ENCODE data around the gene DTNA. TPM values are rescaled to one million over a fixed set of nuclear protein-coding genes. Genes with fewer than 3 reads are reported as not detected.
"Not testable (repeated sequence)": the region's sequence is repeated elsewhere in the genome, so short reads cannot be mapped to it uniquely, and the experiment has no call there.

Gene DTNA
- total RNA-seq (under 1 TPM in 1 of 5 donors, not detected in 4; 0.18 TPM), total RNA-seq (0 to 1.2 (median 0) reads per million in 29 experiments)
- 0.17 TPM for total RNA-seq (2013)

- H3K9me3 Mint-ChIP-seq, result no peaks in the 10 kb centered on the region
These were observed at the start of gene DTNA for GRCh38 chr18:34709750-34710441. Gene DTNA (plus strand): TSS chr18:34710298. CDS start chr18:34755977, 45,679 bp downstream.

GRCh38 chr18:34660572-34660971 is 49.5 kb upstream of the DTNA start:
- Mint-ChIP-seq H3K36me3 (no peaks in the 10 kb centered on the region), H3K27me3 (peaks cover 11 to 17% of the 10 kb centered on the region in 2 donors), H3K4me1 (no peaks in the 10 kb centered on the region), H3K4me3 (no peak overlapping the region), H3K27ac (no peak overlapping the region), H3K9me3 (peaks cover 0 to 4% (median 0%) of the 10 kb centered on the region in 3 donors)
- H3K27me3 ChIP-seq (replicated peaks in 1 of 2; ENCODE audit: control insufficient read depth in 2 of 2, extremely low read depth in 1 of 2, insufficient read depth in 2 of 2, low read length in 1 of 2), result no peaks in the 10 kb centered on the region
- no peak overlapping the region for H3K4me3 ChIP-seq (ENCODE audit: control insufficient read depth in 1 of 2, extremely low read depth in 1 of 2, low read length in 1 of 2)
- CTCF ChIA-PET, result interaction anchor here (0.6 to 2.1 kb wide), 5 partner anchors 17 to 204 kb away, joined by 3 to 6 read pairs (median 4); no protein-coding TSS in a partner anchor
- no peaks in the 10 kb centered on the region for H3K36me3 ChIP-seq (ENCODE audit: control insufficient read depth in 2 of 2, extremely low read depth in 1 of 2, insufficient read depth in 1 of 2, low read length in 1 of 2)
- no peaks in the 10 kb centered on the region for H3K4me1 ChIP-seq (ENCODE audit: control insufficient read depth in 1 of 2, extremely low read depth in 1 of 2, insufficient read depth in 2 of 2, low read length in 2 of 2)
- WGBS (ENCODE audit: insufficient coverage), result 100% methylated on average over 1 of the region's 2 CpGs
- no peak for ATAC-seq (replicated peaks in 1 of 4)
- H3K27ac ChIP-seq (ENCODE audit: low read length), result no peak overlapping the region
- POLR2A ChIA-PET, result no interaction called here
- no peak for DNase-seq
- no peaks in the 10 kb centered on the region for H3K9me3 ChIP-seq

More at GRCh38 chr18:34709750-34710441, at the start of gene DTNA:
- no peaks in the 10 kb centered on the region for H3K36me3 ChIP-seq (ENCODE audit: control insufficient read depth in 2 of 2, extremely low read depth in 1 of 2, insufficient read depth in 1 of 2, low read length in 1 of 2)
- no peak within 1 kb of the TSS for H3K4me3 ChIP-seq (ENCODE audit: control insufficient read depth in 1 of 2, extremely low read depth in 1 of 2, low read length in 1 of 2)
- H3K27me3 Mint-ChIP-seq, result peaks cover 6 to 9% of the 10 kb centered on the region in 2 donors
- ChIA-PET CTCF (no interaction called here), POLR2A (no interaction called here)
- DNase-seq (no peak), ATAC-seq (replicated peaks in 1 of 4) (no peak)
- WGBS (ENCODE audit: insufficient coverage), result 78% methylated on average over 1 of the region's 1 CpG
- H3K4me1 ChIP-seq (ENCODE audit: control insufficient read depth in 1 of 2, extremely low read depth in 1 of 2, insufficient read depth in 2 of 2, low read length in 2 of 2), result no peaks in the 10 kb centered on the region
- H3K4me1 Mint-ChIP-seq, result no peaks in the 10 kb centered on the region
- no peaks in the 10 kb centered on the region for H3K9me3 ChIP-seq
- H3K27ac ChIP-seq (ENCODE audit: low read length), result no peak within 1 kb of the TSS
- no peak within 1 kb of the TSS for H3K27ac Mint-ChIP-seq
- H3K4me3 Mint-ChIP-seq, result no peak within 1 kb of the TSS
- no peaks in the 10 kb centered on the region for H3K27me3 ChIP-seq (replicated peaks in 1 of 2; ENCODE audit: control insufficient read depth in 2 of 2, extremely low read depth in 1 of 2, insufficient read depth in 2 of 2, low read length in 1 of 2)
- H3K36me3 Mint-ChIP-seq, result no peaks in the 10 kb centered on the region

DNA sequence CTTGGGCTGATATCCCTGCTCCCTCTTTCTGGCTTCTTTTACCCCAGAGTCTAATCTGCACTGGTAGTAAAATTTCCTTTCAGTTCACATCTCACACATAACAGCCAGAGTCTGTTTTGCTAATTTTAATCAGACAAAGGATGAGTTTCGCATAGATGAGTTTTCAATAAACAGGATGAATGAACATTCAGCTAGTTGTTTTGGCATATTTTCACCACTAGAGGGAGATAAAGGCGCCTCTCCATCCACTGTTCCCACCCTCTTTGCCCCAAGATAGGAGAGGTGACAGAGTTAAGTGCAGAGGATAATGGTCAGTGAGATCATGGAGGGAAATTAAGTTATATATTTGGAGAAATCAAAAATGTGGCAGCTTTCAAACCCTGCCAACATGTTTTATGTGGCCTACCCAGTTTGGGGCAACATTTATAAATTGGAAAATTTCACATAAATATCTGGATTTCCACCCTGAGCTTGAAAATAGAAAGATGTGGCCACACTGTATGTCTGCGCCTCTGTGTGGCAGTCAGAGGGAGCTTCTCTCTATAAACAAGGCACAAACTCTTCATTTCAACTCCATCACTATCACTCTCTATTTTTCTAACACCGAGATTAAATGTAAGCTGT is 48.5 kb upstream of the DTNA start:
- CTCF ChIA-PET, result interaction anchor here (0.7 to 2.1 kb wide), 7 partner anchors 18 to 1815 kb away, joined by 3 to 6 read pairs (median 4); no protein-coding TSS in a partner anchor
- Histone ChIP-seq H3K9me3 (no peaks in the 10 kb centered on the region), H3K4me1 (ENCODE audit: control insufficient read depth in 1 of 2, extremely low read depth in 1 of 2, insufficient read depth in 2 of 2, low read length in 2 of 2) (no peaks in the 10 kb centered on the region), H3K27ac (ENCODE audit: low read length) (no peak overlapping the region), H3K36me3 (ENCODE audit: control insufficient read depth in 2 of 2, extremely low read depth in 1 of 2, insufficient read depth in 1 of 2, low read length in 1 of 2) (no peaks in the 10 kb centered on the region), H3K27me3 (replicated peaks in 1 of 2; ENCODE audit: control insufficient read depth in 2 of 2, extremely low read depth in 1 of 2, insufficient read depth in 2 of 2, low read length in 1 of 2) (no peaks in the 10 kb centered on the region), H3K4me3 (ENCODE audit: control insufficient read depth in 1 of 2, extremely low read depth in 1 of 2, low read length in 1 of 2) (no peak overlapping the region)
- no CpG with 5 or more reads among the region's 4 CpGs for WGBS (ENCODE audit: insufficient coverage)
- Mint-ChIP-seq H3K27ac (no peak overlapping the region), H3K36me3 (no peaks in the 10 kb centered on the region), H3K27me3 (peaks cover 11 to 17% of the 10 kb centered on the region in 2 donors), H3K9me3 (peaks cover 0 to 4% (median 0%) of the 10 kb centered on the region in 3 donors), H3K4me3 (no peak overlapping the region), H3K4me1 (no peaks in the 10 kb centered on the region)
- peak in 1 of 35 experiments; percentile 24 for DNase-seq
- no peak for ATAC-seq (replicated peaks in 1 of 4)
- POLR2A ChIA-PET, result no interaction called here

- Histone ChIP-seq H3K27me3 (replicated peaks in 1 of 2; ENCODE audit: control insufficient read depth in 2 of 2, extremely low read depth in 1 of 2, insufficient read depth in 2 of 2, low read length in 1 of 2) (no peaks in the 10 kb centered on the region), H3K27ac (ENCODE audit: low read length) (no peak overlapping the region), H3K4me3 (ENCODE audit: control insufficient read depth in 1 of 2, extremely low read depth in 1 of 2, low read length in 1 of 2) (no peak overlapping the region), H3K36me3 (ENCODE audit: control insufficient read depth in 2 of 2, extremely low read depth in 1 of 2, insufficient read depth in 1 of 2, low read length in 1 of 2) (no peaks in the 10 kb centered on the region), H3K4me1 (ENCODE audit: control insufficient read depth in 1 of 2, extremely low read depth in 1 of 2, insufficient read depth in 2 of 2, low read length in 2 of 2) (no peaks in the 10 kb centered on the region), H3K9me3 (no peaks in the 10 kb centered on the region)
- Mint-ChIP-seq H3K27ac (no peak overlapping the region), H3K9me3 (no peaks in the 10 kb centered on the region), H3K27me3 (peaks cover 0 to 4% of the 10 kb centered on the region in 2 donors), H3K36me3 (no peaks in the 10 kb centered on the region), H3K4me1 (no peaks in the 10 kb centered on the region), H3K4me3 (no peak overlapping the region)
- no CpG with 5 or more reads among the region's 3 CpGs for WGBS (ENCODE audit: insufficient coverage)
- ATAC-seq (replicated peaks in 1 of 4), result no peak
- no peak for DNase-seq
- ChIA-PET POLR2A (no interaction called here), CTCF (no interaction called here)
These were observed 33.1 kb upstream of the DTNA start for GRCh38 chr18:34676816-34677574.

DNA sequence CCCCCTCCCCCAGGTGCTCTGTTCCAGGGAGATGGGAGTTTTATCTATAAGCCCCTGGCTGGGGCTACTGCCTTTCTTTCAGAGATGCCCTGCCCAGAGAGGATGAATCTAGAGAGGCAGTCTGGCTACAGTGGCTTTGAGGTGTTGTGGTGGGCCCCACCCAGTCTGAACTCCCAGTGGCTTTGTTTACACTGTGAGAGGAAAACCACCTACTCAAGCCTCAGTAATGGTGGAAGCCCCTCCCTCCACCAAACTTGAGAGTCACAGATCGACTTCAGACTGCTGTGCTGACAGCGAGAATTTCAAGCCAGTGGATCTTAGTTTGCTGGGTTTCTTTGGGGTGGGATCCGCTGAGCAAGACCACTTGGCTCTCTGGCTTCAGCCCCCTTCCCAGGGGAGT is 20.3 kb upstream of the DTNA start:
- POLR2A ChIA-PET, CTCF ChIA-PET: not testable (repeated sequence)

DNA sequence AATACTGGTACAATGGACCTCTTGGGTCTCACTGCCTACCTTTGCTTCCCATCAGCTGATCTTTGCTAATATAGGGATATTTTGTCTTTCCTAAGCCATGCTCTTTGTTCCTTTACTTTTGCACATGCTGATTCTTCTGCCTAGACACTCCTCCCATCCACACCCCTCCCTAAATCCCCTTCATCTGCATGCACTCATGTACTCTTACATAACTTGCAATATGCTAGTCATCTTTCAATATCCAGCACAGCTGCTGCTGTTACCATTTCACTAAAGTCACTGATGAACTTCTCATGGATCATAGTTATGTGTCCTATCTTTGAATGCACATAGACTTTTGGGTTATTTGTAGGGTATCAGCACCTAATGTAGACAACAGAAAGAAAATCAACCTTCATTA is 18.5 kb upstream of the DTNA start:
- peaks cover 0 to 5% of the 10 kb centered on the region in 2 experiments for H3K27me3 ChIP-seq (replicated peaks in 1 of 2; ENCODE audit: control insufficient read depth in 2 of 2, extremely low read depth in 1 of 2, insufficient read depth in 2 of 2, low read length in 1 of 2)
- Mint-ChIP-seq H3K9me3 (peaks cover 0 to 11% (median 5%) of the 10 kb centered on the region in 3 donors), H3K4me1 (no peaks in the 10 kb centered on the region), H3K27me3 (peaks cover 4 to 18% of the 10 kb centered on the region in 2 donors), H3K36me3 (no peaks in the 10 kb centered on the region), H3K27ac (no peak overlapping the region), H3K4me3 (no peak overlapping the region)
- no peak for DNase-seq
- no peaks in the 10 kb centered on the region for H3K4me1 ChIP-seq (ENCODE audit: control insufficient read depth in 1 of 2, extremely low read depth in 1 of 2, insufficient read depth in 2 of 2, low read length in 2 of 2)
- ChIA-PET POLR2A (no interaction called here), CTCF (no interaction called here)
- no peaks in the 10 kb centered on the region for H3K9me3 ChIP-seq
- no peak overlapping the region for H3K4me3 ChIP-seq (ENCODE audit: control insufficient read depth in 1 of 2, extremely low read depth in 1 of 2, low read length in 1 of 2)
- H3K36me3 ChIP-seq (ENCODE audit: control insufficient read depth in 2 of 2, extremely low read depth in 1 of 2, insufficient read depth in 1 of 2, low read length in 1 of 2), result no peaks in the 10 kb centered on the region
- no peak for ATAC-seq (replicated peaks in 1 of 4)
- no peak overlapping the region for H3K27ac ChIP-seq (ENCODE audit: low read length)

More for the DNA sequence above, 20.3 kb upstream of the DTNA start:
- not testable (repeated sequence) for H3K27ac Mint-ChIP-seq; H3K27ac ChIP-seq (ENCODE audit: low read length); H3K36me3 ChIP-seq (ENCODE audit: control insufficient read depth in 2 of 2, extremely low read depth in 1 of 2, insufficient read depth in 1 of 2, low read length in 1 of 2); H3K4me3 ChIP-seq (ENCODE audit: control insufficient read depth in 1 of 2, extremely low read depth in 1 of 2, low read length in 1 of 2); H3K9me3 ChIP-seq; ATAC-seq (replicated peaks in 1 of 4); H3K36me3 Mint-ChIP-seq; H3K4me1 ChIP-seq (ENCODE audit: control insufficient read depth in 1 of 2, extremely low read depth in 1 of 2, insufficient read depth in 2 of 2, low read length in 2 of 2); H3K4me1 Mint-ChIP-seq; H3K4me3 Mint-ChIP-seq; H3K27me3 ChIP-seq (replicated peaks in 1 of 2; ENCODE audit: control insufficient read depth in 2 of 2, extremely low read depth in 1 of 2, insufficient read depth in 2 of 2, low read length in 1 of 2)
- peak in 4 of 35 experiments; percentile 1 to 18 (median 4) for DNase-seq
- WGBS (ENCODE audit: insufficient coverage), result 70% methylated on average over 2 of the region's 3 CpGs
- Mint-ChIP-seq H3K9me3 (peaks cover 0 to 11% (median 5%) of the 10 kb centered on the region in 3 donors), H3K27me3 (peaks cover 0 to 12% of the 10 kb centered on the region in 2 donors)

All from T-cell (primary cell).